WTC11 (cell line): ENCODE measurements around the gene BRSK2.

ENCODE experiments used
- CTCF ChIP-seq: fragments of 200-600 bp; IDR thresholded peaks from 2 replicates; pipeline ENCODE4 v1.8.0; 2022; ENCODE audit warnings: antibody characterized with exemption
- FOXJ3 ChIP-seq: sonication (generic); formaldehyde crosslinking; IDR thresholded peaks from 2 replicates; pipeline ENCODE4 v1.9.0; 2021; ENCODE audit warnings: missing genetic modification reagents, mild to moderate bottlenecking, borderline replicate concordance
- FOXP1 ChIP-seq: sonication (generic); formaldehyde crosslinking; IDR thresholded peaks from 2 replicates; pipeline ENCODE4 v1.8.0; 2022; ENCODE audit warnings: missing genetic modification reagents, mild to moderate bottlenecking, moderate library complexity, borderline replicate concordance
- GABPB1 ChIP-seq: sonication (generic); formaldehyde crosslinking; IDR thresholded peaks from 2 replicates; pipeline ENCODE4 v1.8.1; 2023; ENCODE audit warnings: mild to moderate bottlenecking, missing genetic modification reagents
- NFYB ChIP-seq: sonication (generic); formaldehyde crosslinking; conservative IDR thresholded peaks from 2 replicates; pipeline ENCODE4 v1.8.0; 2022; ENCODE audit warnings: low read depth, missing genetic modification reagents
- NR1H2 ChIP-seq: sonication (generic); formaldehyde crosslinking; IDR thresholded peaks from 2 replicates; pipeline ENCODE4 v1.9.0; 2021; ENCODE audit warnings: mild to moderate bottlenecking, moderate library complexity, missing genetic modification reagents
- NR2C2 ChIP-seq: sonication (generic); formaldehyde crosslinking; IDR thresholded peaks from 2 replicates; pipeline ENCODE4 v1.8.0; 2022; ENCODE audit warnings: mild to moderate bottlenecking, missing genetic modification reagents
- NR3C1 ChIP-seq: sonication (generic); formaldehyde crosslinking; conservative IDR thresholded peaks from 2 replicates; pipeline ENCODE4 v1.8.1; 2023; ENCODE audit warnings: low read depth, mild to moderate bottlenecking, missing genetic modification reagents
- STAT6 ChIP-seq: sonication (generic); formaldehyde crosslinking; conservative IDR thresholded peaks from 2 replicates; pipeline ENCODE4 v1.8.1; 2023; ENCODE audit warnings: mild to moderate bottlenecking, low read depth, missing genetic modification reagents, moderate library complexity
- ZNF512 ChIP-seq: sonication (generic); formaldehyde crosslinking; IDR thresholded peaks from 2 replicates; pipeline ENCODE4 v1.8.1; 2022; ENCODE audit warnings: missing genetic modification reagents, borderline replicate concordance
- TF ChIP-seq, protein P1 (sequence below): sonication (generic); formaldehyde crosslinking; conservative IDR thresholded peaks from 2 replicates; pipeline ENCODE4 v1.8.1; 2022; ENCODE audit warnings: mild to moderate bottlenecking, missing genetic modification reagents
- TF ChIP-seq, protein P2 (sequence below): sonication (generic); formaldehyde crosslinking; IDR thresholded peaks from 2 replicates; pipeline ENCODE4 v1.8.1; 2023; ENCODE audit warnings: mild to moderate bottlenecking, missing genetic modification reagents, borderline replicate concordance
- TF ChIP-seq, protein P3 (sequence below): sonication (generic); formaldehyde crosslinking; IDR thresholded peaks from 2 replicates; pipeline ENCODE4 v1.8.1; 2023; ENCODE audit warnings: mild to moderate bottlenecking, missing genetic modification reagents, moderate library complexity

DNA sequence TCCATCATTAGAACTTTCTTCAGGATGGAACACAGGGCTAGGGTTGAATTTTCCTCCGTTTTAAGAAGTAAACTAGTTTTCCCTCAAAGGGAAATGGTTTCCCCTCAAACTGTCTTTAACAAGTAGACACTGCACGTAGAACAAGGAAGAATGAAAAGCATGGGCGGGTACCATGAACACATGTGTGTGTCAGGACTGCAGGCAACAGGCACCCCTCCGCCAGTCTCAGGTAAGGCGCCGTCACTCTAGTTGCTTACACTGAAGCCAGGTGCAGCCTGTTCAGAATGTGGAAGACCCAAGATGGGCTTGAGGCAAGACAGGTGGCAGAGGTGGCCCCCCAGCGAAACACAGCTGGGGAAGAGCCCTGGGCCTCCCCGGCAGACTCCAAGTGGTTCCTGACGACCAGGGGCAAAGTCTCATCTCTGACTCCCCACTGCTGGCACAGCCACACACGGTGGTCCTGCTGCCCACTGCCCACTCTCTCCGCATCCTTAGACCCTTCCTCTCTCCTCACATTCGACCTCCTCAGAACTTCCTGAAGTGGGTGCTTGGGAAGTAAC is 122.3 kb downstream of the BRSK2 start:
- TF ChIP-seq CTCF (no peak), NR3C1 (CRISPR knock-in tag) (no peak), FOXJ3 (CRISPR knock-in tag) (no peak), NR2C2 (CRISPR knock-in tag) (no peak), FOXP1 (no peak), ZNF512 (no peak), NR1H2 (no peak), GABPB1 (CRISPR knock-in tag) (no peak), NFYB (no peak), STAT6 (no peak)
- TF ChIP-seq, protein P1, sequence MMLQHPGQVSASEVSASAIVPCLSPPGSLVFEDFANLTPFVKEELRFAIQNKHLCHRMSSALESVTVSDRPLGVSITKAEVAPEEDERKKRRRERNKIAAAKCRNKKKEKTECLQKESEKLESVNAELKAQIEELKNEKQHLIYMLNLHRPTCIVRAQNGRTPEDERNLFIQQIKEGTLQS (CRISPR knock-in tag), result no peak
- TF ChIP-seq, protein P2, sequence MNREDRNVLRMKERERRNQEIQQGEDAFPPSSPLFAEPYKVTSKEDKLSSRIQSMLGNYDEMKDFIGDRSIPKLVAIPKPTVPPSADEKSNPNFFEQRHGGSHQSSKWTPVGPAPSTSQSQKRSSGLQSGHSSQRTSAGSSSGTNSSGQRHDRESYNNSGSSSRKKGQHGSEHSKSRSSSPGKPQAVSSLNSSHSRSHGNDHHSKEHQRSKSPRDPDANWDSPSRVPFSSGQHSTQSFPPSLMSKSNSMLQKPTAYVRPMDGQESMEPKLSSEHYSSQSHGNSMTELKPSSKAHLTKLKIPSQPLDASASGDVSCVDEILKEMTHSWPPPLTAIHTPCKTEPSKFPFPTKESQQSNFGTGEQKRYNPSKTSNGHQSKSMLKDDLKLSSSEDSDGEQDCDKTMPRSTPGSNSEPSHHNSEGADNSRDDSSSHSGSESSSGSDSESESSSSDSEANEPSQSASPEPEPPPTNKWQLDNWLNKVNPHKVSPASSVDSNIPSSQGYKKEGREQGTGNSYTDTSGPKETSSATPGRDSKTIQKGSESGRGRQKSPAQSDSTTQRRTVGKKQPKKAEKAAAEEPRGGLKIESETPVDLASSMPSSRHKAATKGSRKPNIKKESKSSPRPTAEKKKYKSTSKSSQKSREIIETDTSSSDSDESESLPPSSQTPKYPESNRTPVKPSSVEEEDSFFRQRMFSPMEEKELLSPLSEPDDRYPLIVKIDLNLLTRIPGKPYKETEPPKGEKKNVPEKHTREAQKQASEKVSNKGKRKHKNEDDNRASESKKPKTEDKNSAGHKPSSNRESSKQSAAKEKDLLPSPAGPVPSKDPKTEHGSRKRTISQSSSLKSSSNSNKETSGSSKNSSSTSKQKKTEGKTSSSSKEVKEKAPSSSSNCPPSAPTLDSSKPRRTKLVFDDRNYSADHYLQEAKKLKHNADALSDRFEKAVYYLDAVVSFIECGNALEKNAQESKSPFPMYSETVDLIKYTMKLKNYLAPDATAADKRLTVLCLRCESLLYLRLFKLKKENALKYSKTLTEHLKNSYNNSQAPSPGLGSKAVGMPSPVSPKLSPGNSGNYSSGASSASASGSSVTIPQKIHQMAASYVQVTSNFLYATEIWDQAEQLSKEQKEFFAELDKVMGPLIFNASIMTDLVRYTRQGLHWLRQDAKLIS (CRISPR knock-in tag), result no peak
- TF ChIP-seq, protein P3, sequence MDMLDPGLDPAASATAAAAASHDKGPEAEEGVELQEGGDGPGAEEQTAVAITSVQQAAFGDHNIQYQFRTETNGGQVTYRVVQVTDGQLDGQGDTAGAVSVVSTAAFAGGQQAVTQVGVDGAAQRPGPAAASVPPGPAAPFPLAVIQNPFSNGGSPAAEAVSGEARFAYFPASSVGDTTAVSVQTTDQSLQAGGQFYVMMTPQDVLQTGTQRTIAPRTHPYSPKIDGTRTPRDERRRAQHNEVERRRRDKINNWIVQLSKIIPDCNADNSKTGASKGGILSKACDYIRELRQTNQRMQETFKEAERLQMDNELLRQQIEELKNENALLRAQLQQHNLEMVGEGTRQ (CRISPR knock-in tag), result no peak
